H1 (cell line): ENCODE results near the gene ZC3H18. TPM values are rescaled to one million over a fixed set of nuclear protein-coding genes. Genes with fewer than 3 reads are reported as not detected.

Experiments
- CTCF ChIA-PET: fragments of 300-600 bp; sonication (Branson Sonifier 250); formaldehyde crosslinking; loops from one replicate; lab custom pipeline; 2021; ENCODE audit not compliant: partially characterized antibody; lab: Charles Lee
- POLR2A ChIA-PET: fragments of 300-600 bp; sonication (Branson Sonifier 250); formaldehyde crosslinking; loops from one replicate; lab custom pipeline; 2021; ENCODE audit warnings: inconsistent platforms; ENCODE audit not compliant: partially characterized antibody; lab: Charles Lee
- DNase-seq, 2 experiments: peaks; one replicate each; pipeline versions ENCODE4 v3.0.0 to v3.0.0-alpha.2; 2010 to 2022; ENCODE audit warnings: low spot score in 2 of 2, low read depth in 1 of 2, mixed read lengths in 1 of 2
- FAIRE-seq: peaks from 2 replicates; lab custom pipeline; 2011; peaks lifted over from hg19 to GRCh38; lab: Jason Lieb, UNC
- H2AFZ ChIP-seq: 2 replicates; pipeline ENCODE4 v1.8.1; 2012; ENCODE audit warnings: low read length, inconsistent platforms
- H2AK5ac ChIP-seq: 2 replicates; pipeline ENCODE4 v1.6.1; 2013; ENCODE audit warnings: low read depth, low read length
- H2BK120ac ChIP-seq: replicated peaks from 2 replicates; pipeline ENCODE3; 2013; ENCODE audit warnings: low read depth, low read length, inconsistent platforms
- H2BK12ac ChIP-seq: 2 replicates; pipeline ENCODE4 v1.6.1; 2013; ENCODE audit warnings: low read depth, low read length
- H2BK15ac ChIP-seq: 2 replicates; pipeline ENCODE4 v1.6.1; 2013; ENCODE audit warnings: low read length
- H2BK20ac ChIP-seq: 2 replicates; pipeline ENCODE4 v1.6.1; 2013; ENCODE audit warnings: low read length
- H2BK5ac ChIP-seq: 2 replicates; pipeline ENCODE4 v1.6.1; 2013; ENCODE audit warnings: low read depth, low read length
- H3K14ac ChIP-seq: 2 replicates; pipeline ENCODE4 v1.6.1; 2013; ENCODE audit warnings: inconsistent platforms; ENCODE audit not compliant: insufficient read length
- H3K18ac ChIP-seq: 2 replicates; pipeline ENCODE4 v1.6.1; 2013; ENCODE audit warnings: low read length; ENCODE audit errors: extremely low read depth
- H3K23ac ChIP-seq: 2 replicates; pipeline ENCODE4 v1.6.1; 2013; ENCODE audit warnings: inconsistent platforms; ENCODE audit not compliant: insufficient read length
- H3K23me2 ChIP-seq: 2 replicates; pipeline ENCODE4 v1.6.1; 2013; ENCODE audit warnings: low read depth, low read length
- H3K27ac ChIP-seq: 2 replicates; pipeline ENCODE4 v1.6.1; 2011; ENCODE audit warnings: low read depth, low read length, inconsistent platforms
- H3K27me3 ChIP-seq, 4 experiments: replicated peaks in 1 of 4; 1 replicate in 1 of 4; 2 replicates in 3 of 4; pipeline versions ENCODE4 v1.6.1 to v1.8.1; 2011 to 2013; ENCODE audit warnings: low read length in 3 of 4, mild to moderate bottlenecking in 3 of 4, inconsistent platforms in 2 of 4, mixed read lengths in 2 of 4, moderate library complexity in 1 of 4; ENCODE audit not compliant: control insufficient read depth in 3 of 4, insufficient read depth in 3 of 4; ENCODE audit errors: extremely low read depth in 1 of 4
- H3K36me3 ChIP-seq, 4 experiments: 2 replicates each; pipeline versions ENCODE4 v1.6.1 to v1.8.1; 2011 to 2013; ENCODE audit warnings: mild to moderate bottlenecking in 4 of 4, low read length in 3 of 4, moderate library complexity in 2 of 4, control low read depth in 1 of 4, inconsistent platforms in 1 of 4; ENCODE audit not compliant: insufficient read depth in 4 of 4, control insufficient read depth in 2 of 4
- H3K4ac ChIP-seq: replicated peaks from 2 replicates; pipeline ENCODE3; 2013; ENCODE audit warnings: low read length, low read depth, mixed read lengths, inconsistent platforms; ENCODE audit not compliant: insufficient read length
- H3K4me1 ChIP-seq, 4 experiments: replicated peaks in 1 of 4; 1 replicate in 1 of 4; 2 replicates in 3 of 4; pipeline versions ENCODE4 v1.6.1 to v1.8.1; 2011 to 2013; ENCODE audit warnings: low read length in 3 of 4, inconsistent platforms in 2 of 4, mixed read lengths in 1 of 4; ENCODE audit not compliant: insufficient read depth in 4 of 4, control insufficient read depth in 3 of 4
- H3K4me2 ChIP-seq, 2 experiments: 2 replicates each; pipeline versions ENCODE4 v1.6.1 to v1.8.1; 2011 to 2013; ENCODE audit warnings: low read depth in 2 of 2, low read length in 2 of 2, control low read depth in 1 of 2, inconsistent platforms in 1 of 2, mild to moderate bottlenecking in 1 of 2; ENCODE audit not compliant: insufficient read depth in 1 of 2
- H3K4me3 ChIP-seq, 4 experiments: fragments of 200-600, 300-600 bp in 1 of 4; sonication (generic), shearing (Covaris generic), sonication (Bioruptor Twin) in 1 of 4; 2 replicates each; pipeline versions ENCODE4 v1.5.1 to v1.8.1; 2011 to 2016; ENCODE audit warnings: low read length in 4 of 4, low read depth in 3 of 4, control low read depth in 2 of 4, inconsistent platforms in 2 of 4, mild to moderate bottlenecking in 2 of 4, mixed read lengths in 1 of 4, moderate library complexity in 1 of 4; ENCODE audit not compliant: insufficient read depth in 2 of 4; ENCODE audit errors: extremely low read depth in 1 of 4
- H3K56ac ChIP-seq: replicated peaks from 2 replicates; pipeline ENCODE3; 2013; ENCODE audit warnings: low read depth, mild to moderate bottlenecking, mixed read lengths, low read length, inconsistent platforms; ENCODE audit not compliant: insufficient read length
- H3K79me1 ChIP-seq: 2 replicates; pipeline ENCODE4 v1.6.1; 2013; ENCODE audit warnings: low read depth, low read length, control low read depth
- H3K79me2 ChIP-seq, 2 experiments: 2 replicates each; pipeline versions ENCODE4 v1.6.1 to v1.8.1; 2012 to 2013; ENCODE audit warnings: low read length in 2 of 2, mild to moderate bottlenecking in 2 of 2, inconsistent platforms in 1 of 2; ENCODE audit not compliant: insufficient read depth in 2 of 2, control insufficient read depth in 1 of 2
- H3K9ac ChIP-seq, 4 experiments: replicated peaks in 1 of 4; 1 replicate in 1 of 4; 2 replicates in 3 of 4; pipeline versions ENCODE4 v1.6.1 to v1.8.1; 2011 to 2013; ENCODE audit warnings: low read depth in 3 of 4, low read length in 3 of 4, control low read depth in 2 of 4, mild to moderate bottlenecking in 2 of 4, moderate library complexity in 2 of 4, inconsistent platforms in 1 of 4; ENCODE audit errors: extremely low read depth in 1 of 4
- H3K9me3 ChIP-seq, 2 experiments: 2 replicates each; pipeline versions ENCODE4 v1.6.1 to v1.8.1; 2012 to 2013; ENCODE audit warnings: mild to moderate bottlenecking in 2 of 2, moderate library complexity in 2 of 2, control low read depth in 1 of 2, inconsistent platforms in 1 of 2, low read depth in 1 of 2, low read length in 1 of 2, mixed read lengths in 1 of 2; ENCODE audit not compliant: insufficient read depth in 2 of 2
- H4K20me1 ChIP-seq, 2 experiments: replicated peaks in 1 of 2; 2 replicates each; pipeline versions ENCODE3 to v1.8.1; 2011 to 2013; ENCODE audit warnings: inconsistent platforms in 2 of 2, low read length in 2 of 2, mild to moderate bottlenecking in 1 of 2; ENCODE audit not compliant: insufficient read depth in 2 of 2, control insufficient read depth in 1 of 2
- H4K5ac ChIP-seq: 2 replicates; pipeline ENCODE4 v1.6.1; 2013; ENCODE audit warnings: low read length, low read depth, mixed read lengths, inconsistent platforms; ENCODE audit not compliant: insufficient read length
- H4K8ac ChIP-seq: 2 replicates; pipeline ENCODE4 v1.8.0; 2013; ENCODE audit warnings: mild to moderate bottlenecking, moderate library complexity, low read length, inconsistent platforms; ENCODE audit not compliant: insufficient read depth; ENCODE audit errors: extremely low read depth
- H4K91ac ChIP-seq: replicated peaks from 2 replicates; pipeline ENCODE3; 2013; ENCODE audit warnings: low read length, mixed read lengths, inconsistent platforms; ENCODE audit not compliant: insufficient read length
- GABPA ChIP-seq: IDR thresholded peaks from 2 replicates; pipeline ENCODE4 v1.6.1; 2011; ENCODE audit warnings: mild to moderate bottlenecking, low read length, moderate library complexity, borderline replicate concordance; ENCODE audit not compliant: insufficient read depth
- JUND ChIP-seq: IDR thresholded peaks from 2 replicates; pipeline ENCODE4 v1.6.1; 2011; ENCODE audit warnings: mild to moderate bottlenecking, improper control_type of control experiment, low read length
- NRF1 ChIP-seq: IDR thresholded peaks from 2 replicates; pipeline ENCODE4 v1.6.1; 2011; ENCODE audit warnings: mild to moderate bottlenecking, low read depth, low read length, improper control_type of control experiment
- PHF8 ChIP-seq: fragments of 200-600 bp; sonication (generic); conservative IDR thresholded peaks from 2 replicates; pipeline ENCODE4 v1.7.1; 2012; ENCODE audit warnings: low read depth, mild to moderate bottlenecking, inconsistent platforms, low read length, moderate library complexity
- RAD21 ChIP-seq, 2 experiments: IDR thresholded peaks in 1 of 2; conservative IDR thresholded peaks in 1 of 2; 2 replicates each; pipeline ENCODE4 v1.6.1; 2011; ENCODE audit warnings: low read depth in 2 of 2, low read length in 2 of 2, improper control_type of control experiment in 1 of 2, inconsistent platforms in 1 of 2, mild to moderate bottlenecking in 1 of 2, moderate library complexity in 1 of 2
- RFX5 ChIP-seq: IDR thresholded peaks from 2 replicates; pipeline ENCODE4 v1.6.1; 2011; ENCODE audit warnings: low read depth, low read length, improper control_type of control experiment, borderline replicate concordance
- RNF2 ChIP-seq: fragments of 200-900, 300-1000 bp; sonication (generic); IDR thresholded peaks from 2 replicates; pipeline ENCODE4 v1.7.1; 2016; ENCODE audit warnings: borderline replicate concordance, low read depth, mild to moderate bottlenecking, antibody characterized with exemption, low read length; ENCODE audit not compliant: poor library complexity, severe bottlenecking; ENCODE audit errors: missing control alignments
- SAP30 ChIP-seq: fragments of 300-600 bp; sonication (generic); IDR thresholded peaks from 2 replicates; pipeline ENCODE4 v1.7.1; 2012; ENCODE audit warnings: low read length, moderate library complexity, mild to moderate bottlenecking, inconsistent platforms; ENCODE audit not compliant: insufficient read depth, insufficient replicate concordance
- WGBS, 2 experiments: shearing (Covaris generic) in 1 of 2; methylation state at CpG; one replicate each; pipeline versions ENCODE4 v1.1.6 to v1.1.7; 2013 to 2015; ENCODE audit warnings: low lambda C conversion rate in 2 of 2, mixed read lengths in 2 of 2, inconsistent platforms in 1 of 2, low coverage in 1 of 2, missing lambda C conversion rate in 1 of 2; ENCODE audit not compliant: insufficient replicate concordance in 2 of 2, insufficient coverage in 1 of 2, insufficient read length in 1 of 2; ENCODE audit errors: extremely low coverage in 1 of 2, missing lambda C conversion rate in 1 of 2; 5-methylcytosine and 5-hydroxymethylcytosine counted together
- polyA plus RNA-seq, 7 experiments: library from polyadenylated mRNA; depleted of rRNA in 3 of 7; stranded (reverse) in 5 of 7; unstranded in 2 of 7; fragments of >200 nt in 5 of 7; fragments of 200-250 nt in 2 of 7; gene quantifications; 1 replicate in 5 of 7; 2 replicates in 1 of 7; 4 replicates in 1 of 7; pipeline versions ENCODE4 v1.2.1 to v1.2.3, GENCODE V29; 2011 to 2013; ENCODE audit warnings: missing spikeins in 2 of 7, mixed read lengths in 2 of 7
- total RNA-seq: library from RNA; stranded (reverse); fragmentation: NEBNext Ultra II Directional; extraction: Animal tissue kit (Norgen Biotek cat#: 25700); gene quantifications from 2 replicates; pipeline ENCODE4 v1.2.1, GENCODE V29; 2021
- TF ChIP-seq, protein P1 (sequence below), 3 experiments: IDR thresholded peaks; 1 replicate in 2 of 3; 2 replicates in 1 of 3; pipeline versions ENCODE4 v1.5.1 to v1.6.1; 2011; ENCODE audit warnings: low read length in 3 of 3, mild to moderate bottlenecking in 3 of 3, inconsistent platforms in 2 of 3, low read depth in 1 of 3, moderate library complexity in 1 of 3; ENCODE audit not compliant: insufficient read depth in 1 of 3; ENCODE audit errors: control extremely low read depth in 1 of 3

Gene ZC3H18
- total and polyA plus RNA-seq, 2 of the 8 experiments (the other 6 are each of a cell fraction or from before 2014, with no cell fraction given), result 12.1 to 73.2 TPM

- Histone ChIP-seq H4K20me1 (peaks cover 0 to 1% of the 10 kb centered on the region in 2 experiments), H3K14ac (no peak overlapping the region), H3K18ac (no peak overlapping the region), H3K23ac (no peak overlapping the region), H3K56ac (no peak overlapping the region), H3K4me2 (no peak overlapping the region), H2AFZ (no peak overlapping the region), H3K4me1 (peaks cover 0 to 4% (median under 1%) of the 10 kb centered on the region in 4 experiments; a peak in 3 of 7 replicates), H2BK12ac (no peak overlapping the region), H3K79me1 (no peaks in the 10 kb centered on the region; the same call in 1 of the 2 replicates), H3K9ac (no peak overlapping the region), H4K8ac (no peak overlapping the region), H4K5ac (no peak overlapping the region), H3K23me2 (peaks cover 4% of the 10 kb centered on the region; the same call in 1 of the 2 replicates), H2AK5ac (no peak overlapping the region), H2BK20ac (no peak overlapping the region), H3K9me3 (no peaks in the 10 kb centered on the region), H3K36me3 (no peaks in the 10 kb centered on the region), H2BK15ac (no peak overlapping the region), H3K79me2 (peaks cover 0 to 7% of the 10 kb centered on the region in 2 experiments; a peak in 1 of 4 replicates), H3K27me3 (no peaks in the 10 kb centered on the region), H2BK5ac (no peak overlapping the region), H3K27ac (no peak overlapping the region), H3K4me3 (no peak overlapping the region), H2BK120ac (no peak overlapping the region), H3K4ac (no peak overlapping the region), H4K91ac (no peak overlapping the region)
- FAIRE-seq (no peak), DNase-seq (no peak)
- ChIA-PET CTCF (no interaction called here), POLR2A (interaction anchor here (0.7 to 0.9 kb wide), 3 partner anchors 10 to 141 kb away, joined by 3 read pairs; no protein-coding TSS in a partner anchor)
- 82% methylated on average over 5 of the region's 5 CpGs; no CpG with 5 or more reads in 1 of the 2 experiments for WGBS, 2 experiments
- TF ChIP-seq RNF2 (no peak), RFX5 (no peak), PHF8 (no peak), RAD21 (IDR thresholded peaks at IDR 0.05 in 1 of 2, conservative IDR thresholded peaks at IDR 0.05 in 1 of 2; ENCODE audit: low read depth in 2 of 2, low read length in 2 of 2) (peak in 1 of 2 experiments; percentile 30; a peak in 1 of 4 replicates), GABPA (no peak), NRF1 (no peak), JUND (no peak), SAP30 (no peak)
- TF ChIP-seq, protein P1, sequence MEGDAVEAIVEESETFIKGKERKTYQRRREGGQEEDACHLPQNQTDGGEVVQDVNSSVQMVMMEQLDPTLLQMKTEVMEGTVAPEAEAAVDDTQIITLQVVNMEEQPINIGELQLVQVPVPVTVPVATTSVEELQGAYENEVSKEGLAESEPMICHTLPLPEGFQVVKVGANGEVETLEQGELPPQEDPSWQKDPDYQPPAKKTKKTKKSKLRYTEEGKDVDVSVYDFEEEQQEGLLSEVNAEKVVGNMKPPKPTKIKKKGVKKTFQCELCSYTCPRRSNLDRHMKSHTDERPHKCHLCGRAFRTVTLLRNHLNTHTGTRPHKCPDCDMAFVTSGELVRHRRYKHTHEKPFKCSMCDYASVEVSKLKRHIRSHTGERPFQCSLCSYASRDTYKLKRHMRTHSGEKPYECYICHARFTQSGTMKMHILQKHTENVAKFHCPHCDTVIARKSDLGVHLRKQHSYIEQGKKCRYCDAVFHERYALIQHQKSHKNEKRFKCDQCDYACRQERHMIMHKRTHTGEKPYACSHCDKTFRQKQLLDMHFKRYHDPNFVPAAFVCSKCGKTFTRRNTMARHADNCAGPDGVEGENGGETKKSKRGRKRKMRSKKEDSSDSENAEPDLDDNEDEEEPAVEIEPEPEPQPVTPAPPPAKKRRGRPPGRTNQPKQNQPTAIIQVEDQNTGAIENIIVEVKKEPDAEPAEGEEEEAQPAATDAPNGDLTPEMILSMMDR (IDR thresholded peaks at IDR 0.05; ENCODE audit: control extremely low read depth in 1 of 3, insufficient read depth in 1 of 3, low read depth in 1 of 3, low read length in 3 of 3), result peak in 2 of 3 experiments; percentile 13 to 15; a peak in 2 of 4 replicates
Observed at GRCh38 chr16:88667461-88667860, 97.3 kb downstream of the ZC3H18 start.
